HepG2 (cell line): ENCODE measurements around the gene TRAF4. TPM values are rescaled to one million over a fixed set of nuclear protein-coding genes. Genes with fewer than 3 reads are reported as not detected.
A peak's percentile ranks its signal among the peaks of the same experiment; 100 is the strongest.

Experiments
- FIP1L1 ChIP-seq: fragments of 200-400 bp; formaldehyde crosslinking; IDR thresholded peaks from 2 replicates; pipeline ENCODE4 v1.6.1; 2018; ENCODE audit warnings: low read depth, mild to moderate bottlenecking, low read length, moderate library complexity, borderline replicate concordance; ENCODE audit not compliant: insufficient read depth
- HNRNPLL ChIP-seq: fragments of 200-400 bp; formaldehyde crosslinking; IDR thresholded peaks from 2 replicates; pipeline ENCODE4 v1.6.1; 2017; ENCODE audit warnings: mild to moderate bottlenecking, low read depth, low read length; ENCODE audit not compliant: poor library complexity, severe bottlenecking
- ISL2 ChIP-seq: sonication (generic); formaldehyde crosslinking; IDR thresholded peaks from 2 replicates; pipeline ENCODE4 v1.5.0; 2020; ENCODE audit warnings: missing genetic modification reagents
- PCBP1 ChIP-seq: fragments of 200-400 bp; formaldehyde crosslinking; IDR thresholded peaks from 2 replicates; pipeline ENCODE4 v1.6.1; 2017; ENCODE audit warnings: mild to moderate bottlenecking, low read depth, low read length, borderline replicate concordance
- SP1 ChIP-seq, 2 experiments: fragments of 450-650 bp in 1 of 2; sonication (generic) in 1 of 2; formaldehyde crosslinking in 1 of 2; IDR thresholded peaks; 2 replicates each; pipeline versions ENCODE4 v1.4.0 to v1.6.1; 2016 to 2020; ENCODE audit warnings: missing genetic modification reagents in 1 of 2
- ZMYM4 ChIP-seq: sonication (generic); formaldehyde crosslinking; IDR thresholded peaks from 2 replicates; pipeline ENCODE4 v1.8.1; 2023; ENCODE audit warnings: mild to moderate bottlenecking, missing genetic modification reagents
- ZNF703 ChIP-seq: sonication (generic); formaldehyde crosslinking; IDR thresholded peaks from 2 replicates; pipeline ENCODE4 v1.5.1; 2020; ENCODE audit warnings: missing genetic modification reagents, mild to moderate bottlenecking, moderate library complexity, borderline replicate concordance
- ZSCAN31 ChIP-seq: sonication (generic); formaldehyde crosslinking; IDR thresholded peaks from 2 replicates; pipeline ENCODE4 v1.5.0; 2020; ENCODE audit warnings: low read depth, mild to moderate bottlenecking, missing genetic modification reagents
- polyA plus RNA-seq, 8 experiments: library from polyadenylated mRNA; depleted of rRNA in 3 of 8; stranded (reverse) in 7 of 8; unstranded in 1 of 8; fragments of >200 nt; fragmentation: Illumina TruSeq in 4 of 8; extraction: Trizol in 4 of 8; gene quantifications; 2 replicates each; pipeline versions ENCODE4 v1.2.1 to v1.2.3, GENCODE V29; 2011 to 2016; ENCODE audit warnings: low read depth in 4 of 8, missing spikeins in 1 of 8, mixed read lengths in 1 of 8; ENCODE audit not compliant: insufficient read depth in 1 of 8
- total RNA-seq, 5 experiments: library from RNA; depleted of rRNA; stranded (reverse); fragments of >200 nt; fragmentation: Illumina TruSeq; extraction: Trizol; gene quantifications; 2 replicates each; pipeline ENCODE4 v1.2.3, GENCODE V29; 2016; ENCODE audit warnings: low read depth in 1 of 5
- TF ChIP-seq, protein P1 (sequence below): sonication (generic); formaldehyde crosslinking; IDR thresholded peaks from 2 replicates; pipeline ENCODE4 v1.4.0; 2020; ENCODE audit warnings: missing genetic modification reagents
- TF ChIP-seq, protein P2 (sequence below): sonication (generic); formaldehyde crosslinking; IDR thresholded peaks from 2 replicates; pipeline ENCODE4 v1.4.0; 2020; ENCODE audit warnings: missing genetic modification reagents
- TF ChIP-seq, protein P3 (sequence below): sonication (generic); formaldehyde crosslinking; IDR thresholded peaks from 2 replicates; pipeline ENCODE4 v1.8.1; 2023; ENCODE audit warnings: mild to moderate bottlenecking, moderate library complexity, missing genetic modification reagents
- TF ChIP-seq, protein P4 (sequence below): sonication (generic); formaldehyde crosslinking; IDR thresholded peaks from 2 replicates; pipeline ENCODE4 v1.5.0; 2020; ENCODE audit warnings: mild to moderate bottlenecking, missing genetic modification reagents, borderline replicate concordance
- TF ChIP-seq, protein P5 (sequence below): sonication (generic); formaldehyde crosslinking; IDR thresholded peaks from 2 replicates; pipeline ENCODE4 v1.8.1; 2023; ENCODE audit warnings: mild to moderate bottlenecking, missing genetic modification reagents
- TF ChIP-seq, protein P6 (sequence below): sonication (generic); formaldehyde crosslinking; IDR thresholded peaks from 2 replicates; pipeline ENCODE4 v1.9.0; 2022; ENCODE audit warnings: missing genetic modification reagents, mild to moderate bottlenecking, borderline replicate concordance

The TRAF4 gene
- total and polyA plus RNA-seq, 2 of the 13 experiments (the other 11 are each of a cell fraction or from before 2014, with no cell fraction given) = 86.0 to 89.9 TPM

DNA sequence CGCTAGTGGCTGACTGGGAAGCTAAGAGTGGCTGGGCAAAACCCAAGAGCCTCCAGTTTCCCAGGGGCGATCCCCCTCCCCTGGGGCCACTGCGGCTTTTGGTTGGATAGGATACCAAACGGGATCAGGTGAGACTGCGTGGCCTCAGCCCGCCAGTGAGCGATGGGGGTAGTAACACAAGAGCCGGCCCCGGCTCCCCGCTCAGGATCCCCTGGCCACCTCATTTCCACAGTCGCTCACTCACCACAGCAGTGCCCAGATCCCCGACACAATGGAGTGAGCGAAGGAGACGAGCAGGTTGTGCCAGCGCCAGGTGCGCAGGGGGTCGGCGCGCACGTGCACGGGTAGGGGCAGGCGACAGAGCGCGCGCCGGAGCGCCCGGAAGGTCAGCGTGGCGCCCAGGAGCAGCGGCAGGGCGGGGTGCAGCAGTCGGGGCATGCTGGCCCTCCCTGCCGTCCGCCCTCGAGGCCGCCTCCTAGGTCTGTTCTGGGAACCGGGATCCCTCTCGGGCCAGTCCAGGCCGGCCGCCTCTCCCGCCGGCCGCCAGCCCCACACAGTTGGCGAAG, 18.1 kb upstream of the TRAF4 start (continued):
- TF ChIP-seq PCBP1 = 0 out of 2 replicates have a peak, but pooled peaks have one; percentile 35
- TF ChIP-seq, protein P1, sequence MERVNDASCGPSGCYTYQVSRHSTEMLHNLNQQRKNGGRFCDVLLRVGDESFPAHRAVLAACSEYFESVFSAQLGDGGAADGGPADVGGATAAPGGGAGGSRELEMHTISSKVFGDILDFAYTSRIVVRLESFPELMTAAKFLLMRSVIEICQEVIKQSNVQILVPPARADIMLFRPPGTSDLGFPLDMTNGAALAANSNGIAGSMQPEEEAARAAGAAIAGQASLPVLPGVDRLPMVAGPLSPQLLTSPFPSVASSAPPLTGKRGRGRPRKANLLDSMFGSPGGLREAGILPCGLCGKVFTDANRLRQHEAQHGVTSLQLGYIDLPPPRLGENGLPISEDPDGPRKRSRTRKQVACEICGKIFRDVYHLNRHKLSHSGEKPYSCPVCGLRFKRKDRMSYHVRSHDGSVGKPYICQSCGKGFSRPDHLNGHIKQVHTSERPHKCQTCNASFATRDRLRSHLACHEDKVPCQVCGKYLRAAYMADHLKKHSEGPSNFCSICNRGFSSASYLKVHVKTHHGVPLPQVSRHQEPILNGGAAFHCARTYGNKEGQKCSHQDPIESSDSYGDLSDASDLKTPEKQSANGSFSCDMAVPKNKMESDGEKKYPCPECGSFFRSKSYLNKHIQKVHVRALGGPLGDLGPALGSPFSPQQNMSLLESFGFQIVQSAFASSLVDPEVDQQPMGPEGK (CRISPR knock-in tag) = peak; percentile 69
- TF ChIP-seq SP1 (IDR thresholded peaks at IDR 0.05) = no peak
- peak; percentile 36; the same call in 1 of the 2 replicates for TF ChIP-seq SP1 (CRISPR knock-in tag; IDR thresholded peaks at IDR 0.05)
- TF ChIP-seq FIP1L1 = no peak; the same call in 1 of the 2 replicates
- peak; percentile 73 for TF ChIP-seq ZSCAN31
- TF ChIP-seq, protein P2, sequence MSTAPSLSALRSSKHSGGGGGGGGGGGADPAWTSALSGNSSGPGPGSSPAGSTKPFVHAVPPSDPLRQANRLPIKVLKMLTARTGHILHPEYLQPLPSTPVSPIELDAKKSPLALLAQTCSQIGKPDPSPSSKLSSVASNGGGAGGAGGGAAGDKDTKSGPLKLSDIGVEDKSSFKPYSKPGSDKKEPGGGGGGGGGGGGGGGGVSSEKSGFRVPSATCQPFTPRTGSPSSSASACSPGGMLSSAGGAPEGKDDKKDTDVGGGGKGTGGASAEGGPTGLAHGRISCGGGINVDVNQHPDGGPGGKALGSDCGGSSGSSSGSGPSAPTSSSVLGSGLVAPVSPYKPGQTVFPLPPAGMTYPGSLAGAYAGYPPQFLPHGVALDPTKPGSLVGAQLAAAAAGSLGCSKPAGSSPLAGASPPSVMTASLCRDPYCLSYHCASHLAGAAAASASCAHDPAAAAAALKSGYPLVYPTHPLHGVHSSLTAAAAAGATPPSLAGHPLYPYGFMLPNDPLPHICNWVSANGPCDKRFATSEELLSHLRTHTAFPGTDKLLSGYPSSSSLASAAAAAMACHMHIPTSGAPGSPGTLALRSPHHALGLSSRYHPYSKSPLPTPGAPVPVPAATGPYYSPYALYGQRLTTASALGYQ (CRISPR knock-in tag) = no peak
- TF ChIP-seq, protein P3, sequence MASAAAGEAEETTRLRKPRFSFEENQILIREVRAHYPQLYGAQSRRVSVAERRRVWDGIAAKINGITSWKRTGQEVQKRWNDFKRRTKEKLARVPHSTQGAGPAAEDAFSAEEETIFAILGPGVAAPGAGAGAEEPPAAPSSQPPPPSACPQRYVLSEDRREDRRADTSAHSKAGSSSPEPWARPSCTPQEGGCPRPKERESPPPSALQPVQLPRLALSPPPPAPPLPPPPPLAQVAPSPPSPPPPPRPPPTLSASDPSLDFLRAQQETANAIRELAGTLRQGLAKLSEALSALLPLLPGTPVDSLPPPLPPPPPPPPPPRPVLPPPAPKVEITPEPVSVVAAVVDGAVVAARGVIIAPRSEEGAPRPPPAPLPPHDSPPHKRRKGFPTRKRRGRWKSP (CRISPR knock-in tag) = 0 out of 2 replicates have a peak, but pooled peaks have one; percentile 29
- TF ChIP-seq, protein P4, sequence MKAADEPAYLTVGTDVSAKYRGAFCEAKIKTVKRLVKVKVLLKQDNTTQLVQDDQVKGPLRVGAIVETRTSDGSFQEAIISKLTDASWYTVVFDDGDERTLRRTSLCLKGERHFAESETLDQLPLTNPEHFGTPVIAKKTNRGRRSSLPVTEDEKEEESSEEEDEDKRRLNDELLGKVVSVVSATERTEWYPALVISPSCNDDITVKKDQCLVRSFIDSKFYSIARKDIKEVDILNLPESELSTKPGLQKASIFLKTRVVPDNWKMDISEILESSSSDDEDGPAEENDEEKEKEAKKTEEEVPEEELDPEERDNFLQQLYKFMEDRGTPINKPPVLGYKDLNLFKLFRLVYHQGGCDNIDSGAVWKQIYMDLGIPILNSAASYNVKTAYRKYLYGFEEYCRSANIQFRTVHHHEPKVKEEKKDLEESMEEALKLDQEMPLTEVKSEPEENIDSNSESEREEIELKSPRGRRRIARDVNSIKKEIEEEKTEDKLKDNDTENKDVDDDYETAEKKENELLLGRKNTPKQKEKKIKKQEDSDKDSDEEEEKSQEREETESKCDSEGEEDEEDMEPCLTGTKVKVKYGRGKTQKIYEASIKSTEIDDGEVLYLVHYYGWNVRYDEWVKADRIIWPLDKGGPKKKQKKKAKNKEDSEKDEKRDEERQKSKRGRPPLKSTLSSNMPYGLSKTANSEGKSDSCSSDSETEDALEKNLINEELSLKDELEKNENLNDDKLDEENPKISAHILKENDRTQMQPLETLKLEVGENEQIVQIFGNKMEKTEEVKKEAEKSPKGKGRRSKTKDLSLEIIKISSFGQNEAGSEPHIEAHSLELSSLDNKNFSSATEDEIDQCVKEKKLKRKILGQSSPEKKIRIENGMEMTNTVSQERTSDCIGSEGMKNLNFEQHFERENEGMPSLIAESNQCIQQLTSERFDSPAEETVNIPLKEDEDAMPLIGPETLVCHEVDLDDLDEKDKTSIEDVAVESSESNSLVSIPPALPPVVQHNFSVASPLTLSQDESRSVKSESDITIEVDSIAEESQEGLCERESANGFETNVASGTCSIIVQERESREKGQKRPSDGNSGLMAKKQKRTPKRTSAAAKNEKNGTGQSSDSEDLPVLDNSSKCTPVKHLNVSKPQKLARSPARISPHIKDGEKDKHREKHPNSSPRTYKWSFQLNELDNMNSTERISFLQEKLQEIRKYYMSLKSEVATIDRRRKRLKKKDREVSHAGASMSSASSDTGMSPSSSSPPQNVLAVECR (CRISPR knock-in tag) = peak; percentile 81
- TF ChIP-seq, protein P5, sequence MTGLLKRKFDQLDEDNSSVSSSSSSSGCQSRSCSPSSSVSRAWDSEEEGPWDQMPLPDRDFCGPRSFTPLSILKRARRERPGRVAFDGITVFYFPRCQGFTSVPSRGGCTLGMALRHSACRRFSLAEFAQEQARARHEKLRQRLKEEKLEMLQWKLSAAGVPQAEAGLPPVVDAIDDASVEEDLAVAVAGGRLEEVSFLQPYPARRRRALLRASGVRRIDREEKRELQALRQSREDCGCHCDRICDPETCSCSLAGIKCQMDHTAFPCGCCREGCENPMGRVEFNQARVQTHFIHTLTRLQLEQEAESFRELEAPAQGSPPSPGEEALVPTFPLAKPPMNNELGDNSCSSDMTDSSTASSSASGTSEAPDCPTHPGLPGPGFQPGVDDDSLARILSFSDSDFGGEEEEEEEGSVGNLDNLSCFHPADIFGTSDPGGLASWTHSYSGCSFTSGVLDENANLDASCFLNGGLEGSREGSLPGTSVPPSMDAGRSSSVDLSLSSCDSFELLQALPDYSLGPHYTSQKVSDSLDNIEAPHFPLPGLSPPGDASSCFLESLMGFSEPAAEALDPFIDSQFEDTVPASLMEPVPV (CRISPR knock-in tag) = peak; percentile 70
- TF ChIP-seq ZNF703 (CRISPR knock-in tag) = peak; percentile 62; the same call in 1 of the 2 replicates
- TF ChIP-seq ISL2 (CRISPR knock-in tag) = peak; percentile 52; the same call in 1 of the 2 replicates
- TF ChIP-seq HNRNPLL = peak; percentile 90
- TF ChIP-seq ZMYM4 (CRISPR knock-in tag) = peak; percentile 22
- TF ChIP-seq, protein P6, sequence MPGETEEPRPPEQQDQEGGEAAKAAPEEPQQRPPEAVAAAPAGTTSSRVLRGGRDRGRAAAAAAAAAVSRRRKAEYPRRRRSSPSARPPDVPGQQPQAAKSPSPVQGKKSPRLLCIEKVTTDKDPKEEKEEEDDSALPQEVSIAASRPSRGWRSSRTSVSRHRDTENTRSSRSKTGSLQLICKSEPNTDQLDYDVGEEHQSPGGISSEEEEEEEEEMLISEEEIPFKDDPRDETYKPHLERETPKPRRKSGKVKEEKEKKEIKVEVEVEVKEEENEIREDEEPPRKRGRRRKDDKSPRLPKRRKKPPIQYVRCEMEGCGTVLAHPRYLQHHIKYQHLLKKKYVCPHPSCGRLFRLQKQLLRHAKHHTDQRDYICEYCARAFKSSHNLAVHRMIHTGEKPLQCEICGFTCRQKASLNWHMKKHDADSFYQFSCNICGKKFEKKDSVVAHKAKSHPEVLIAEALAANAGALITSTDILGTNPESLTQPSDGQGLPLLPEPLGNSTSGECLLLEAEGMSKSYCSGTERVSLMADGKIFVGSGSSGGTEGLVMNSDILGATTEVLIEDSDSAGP (CRISPR knock-in tag) = peak; percentile 82
